Osteoblast (primary cell): ENCODE data around the gene POF1B. TPM values are rescaled to one million over a fixed set of nuclear protein-coding genes. Genes with fewer than 3 reads are reported as not detected.

Experiments used
- DNase-seq: peaks from one replicate; pipeline ENCODE4 v3.0.0; 2011; ENCODE audit warnings: low spot score, mixed read lengths; ENCODE audit not compliant: insufficient read length; ENCODE audit errors: missing footprints
- H2AFZ ChIP-seq: 2 replicates; pipeline ENCODE4 v1.6.0; 2011; ENCODE audit warnings: mild to moderate bottlenecking, low read length
- H3K27ac ChIP-seq: 2 replicates; pipeline ENCODE4 v1.5.1; 2011; ENCODE audit warnings: mild to moderate bottlenecking, low read depth, low read length, moderate library complexity
- H3K27me3 ChIP-seq: 2 replicates; pipeline ENCODE4 v1.6.0; 2012; ENCODE audit warnings: mild to moderate bottlenecking, control low read depth, inconsistent platforms, low read length, moderate library complexity; ENCODE audit not compliant: insufficient read depth
- H3K36me3 ChIP-seq: 2 replicates; pipeline ENCODE4 v1.5.1; 2011; ENCODE audit warnings: mild to moderate bottlenecking, low read length, control low read depth, moderate library complexity; ENCODE audit not compliant: insufficient read depth
- H3K4me1 ChIP-seq: 2 replicates; pipeline ENCODE4 v1.5.1; 2011; ENCODE audit warnings: mild to moderate bottlenecking, low read length, control low read depth, moderate library complexity; ENCODE audit not compliant: insufficient read depth
- H3K4me2 ChIP-seq: 2 replicates; pipeline ENCODE4 v1.6.0; 2011; ENCODE audit warnings: mild to moderate bottlenecking, low read length; ENCODE audit not compliant: insufficient read depth
- H3K4me3 ChIP-seq: fragments of 200-600 bp; sonication (generic); 3 replicates; pipeline ENCODE4 v1.5.1; 2012; ENCODE audit warnings: mild to moderate bottlenecking, low read length, inconsistent platforms; ENCODE audit not compliant: insufficient read depth
- H3K79me2 ChIP-seq: 2 replicates; pipeline ENCODE4 v1.6.0; 2012; ENCODE audit warnings: mild to moderate bottlenecking, low read length, control low read depth, inconsistent platforms; ENCODE audit not compliant: insufficient read depth
- H3K9me3 ChIP-seq: 2 replicates; pipeline ENCODE4 v1.5.1; 2011; ENCODE audit warnings: low read depth, low read length, control low read depth
- H4K20me1 ChIP-seq: 2 replicates; pipeline ENCODE4 v1.6.0; 2012; ENCODE audit warnings: mild to moderate bottlenecking, low read length, control low read depth; ENCODE audit not compliant: insufficient read depth
- CTCF ChIP-seq: IDR thresholded peaks from 2 replicates; pipeline ENCODE4 v1.5.1; 2011; ENCODE audit warnings: mild to moderate bottlenecking, low read depth, low read length, moderate library complexity; ENCODE audit errors: extremely low read depth
- total RNA-seq: library from RNA; depleted of rRNA; stranded (reverse); fragments of >200 nt; gene quantifications from 2 replicates; pipeline ENCODE4 v1.2.3, GENCODE V29; 2012

The POF1B gene
- total RNA-seq, 1 donor: not detected

GRCh38 chrX:85243155-85243554, 136.3 kb downstream of the POF1B start:
- no peak overlapping the region for H3K4me3 ChIP-seq
- peak overlapping the region; percentile 66 for H3K4me2 ChIP-seq
- H3K27me3 ChIP-seq: no peaks in the 10 kb centered on the region
- no peaks in the 10 kb centered on the region for H3K36me3 ChIP-seq
- TF ChIP-seq CTCF: no peak
- H3K79me2 ChIP-seq: no peaks in the 10 kb centered on the region
- no peak overlapping the region for H3K27ac ChIP-seq
- no peaks in the 10 kb centered on the region for H4K20me1 ChIP-seq
- H3K9me3 ChIP-seq: no peaks in the 10 kb centered on the region
- no peaks in the 10 kb centered on the region for H3K4me1 ChIP-seq
- peak; percentile 61 for DNase-seq
- peak overlapping the region; percentile 1 for H2AFZ ChIP-seq

Other genes with a start within 250 kb of the POF1B start
- gene SATL1, start 135.9 kb downstream of the POF1B start, total RNA-seq: not detected in 2 replicates
- 1.4 and 1.5 TPM in 2 replicates for gene ZNF711, start 135.7 kb downstream of the POF1B start, total RNA-seq